Parathyroid adenoma (tissue), 2 donors: ENCODE data around the gene ZCCHC10.
"Not testable (repeated sequence)": the region's sequence is repeated elsewhere in the genome, so short reads cannot be mapped to it uniquely, and the experiment has no call there.

Experiments used
- H2AFZ ChIP-seq: fragments of 300-600 bp; sonication (generic); one replicate; pipeline ENCODE4 v1.7.0; 2017; ENCODE audit warnings: antibody characterized with exemption, mild to moderate bottlenecking
- H3K27ac ChIP-seq: fragments of 300-600 bp; sonication (generic); one replicate; pipeline ENCODE4 v1.7.0; 2017
- H3K27me3 ChIP-seq: fragments of 300-600 bp; sonication (generic); one replicate; pipeline ENCODE4 v1.7.0; 2017; ENCODE audit warnings: low read length; ENCODE audit not compliant: control insufficient read depth, insufficient read depth
- H3K36me3 ChIP-seq: fragments of 300-600 bp; sonication (generic); one replicate; pipeline ENCODE4 v1.7.0; 2017; ENCODE audit warnings: low read length; ENCODE audit not compliant: control insufficient read depth, insufficient read depth
- H3K4me1 ChIP-seq: fragments of 300-600 bp; sonication (generic); one replicate; pipeline ENCODE4 v1.7.0; 2017; ENCODE audit warnings: control low read depth
- H3K4me2 ChIP-seq: fragments of 300-600 bp; sonication (generic); one replicate; pipeline ENCODE4 v1.7.0; 2017; ENCODE audit warnings: low read length
- H3K4me3 ChIP-seq: fragments of 300-600 bp; sonication (generic); one replicate; pipeline ENCODE4 v1.7.0; 2017; ENCODE audit warnings: low read depth, low read length
- H3K79me2 ChIP-seq: fragments of 300-600 bp; sonication (generic); one replicate; pipeline ENCODE4 v1.7.0; 2017; ENCODE audit warnings: control low read depth
- H3K9ac ChIP-seq: fragments of 300-600 bp; sonication (generic); one replicate; pipeline ENCODE4 v1.7.0; 2017; ENCODE audit warnings: mild to moderate bottlenecking
- H3K9me3 ChIP-seq: fragments of 300-600 bp; sonication (generic); one replicate; pipeline ENCODE4 v1.7.0; 2017; ENCODE audit warnings: low read length; ENCODE audit not compliant: control insufficient read depth
- TF ChIP-seq, protein P1 (sequence below): fragments of 300-600 bp; sonication (generic); IDR thresholded peaks from one replicate; pipeline ENCODE4 v1.7.0; 2017; ENCODE audit warnings: antibody characterized with exemption, mild to moderate bottlenecking
- donor health status: primary hyperparathyroidism.

The ZCCHC10 gene

DNA sequence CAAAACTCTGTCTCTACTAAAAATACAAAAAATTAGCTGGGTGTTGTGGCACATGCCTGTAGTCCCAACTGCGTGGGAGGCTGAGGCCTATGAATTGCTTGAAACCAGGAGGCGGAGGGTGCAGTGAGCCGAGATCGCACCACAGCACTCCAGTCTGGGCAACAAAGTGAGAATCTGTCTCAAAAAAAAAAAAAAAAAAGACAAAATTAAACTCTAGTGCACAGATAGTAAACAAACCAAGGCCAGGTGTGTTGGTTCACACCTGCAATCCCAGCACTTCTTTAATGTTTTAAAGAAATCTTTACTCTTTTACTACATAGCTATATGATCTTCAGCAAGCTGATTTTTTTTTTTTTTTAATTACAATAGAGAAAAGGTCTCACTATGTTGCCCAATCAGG is 8.4 kb downstream of the ZCCHC10 start:
- Histone ChIP-seq H3K27me3 (no peaks in the 10 kb centered on the region), H3K4me2 (no peak overlapping the region), H3K4me1 (no peaks in the 10 kb centered on the region), H3K27ac (no peak overlapping the region), H3K36me3 (no peaks in the 10 kb centered on the region), H3K4me3 (no peak overlapping the region), H3K79me2 (peaks cover 28% of the 10 kb centered on the region), H3K9ac (no peak overlapping the region), H3K9me3 (no peaks in the 10 kb centered on the region), H2AFZ (no peak overlapping the region)
- TF ChIP-seq, protein P1, sequence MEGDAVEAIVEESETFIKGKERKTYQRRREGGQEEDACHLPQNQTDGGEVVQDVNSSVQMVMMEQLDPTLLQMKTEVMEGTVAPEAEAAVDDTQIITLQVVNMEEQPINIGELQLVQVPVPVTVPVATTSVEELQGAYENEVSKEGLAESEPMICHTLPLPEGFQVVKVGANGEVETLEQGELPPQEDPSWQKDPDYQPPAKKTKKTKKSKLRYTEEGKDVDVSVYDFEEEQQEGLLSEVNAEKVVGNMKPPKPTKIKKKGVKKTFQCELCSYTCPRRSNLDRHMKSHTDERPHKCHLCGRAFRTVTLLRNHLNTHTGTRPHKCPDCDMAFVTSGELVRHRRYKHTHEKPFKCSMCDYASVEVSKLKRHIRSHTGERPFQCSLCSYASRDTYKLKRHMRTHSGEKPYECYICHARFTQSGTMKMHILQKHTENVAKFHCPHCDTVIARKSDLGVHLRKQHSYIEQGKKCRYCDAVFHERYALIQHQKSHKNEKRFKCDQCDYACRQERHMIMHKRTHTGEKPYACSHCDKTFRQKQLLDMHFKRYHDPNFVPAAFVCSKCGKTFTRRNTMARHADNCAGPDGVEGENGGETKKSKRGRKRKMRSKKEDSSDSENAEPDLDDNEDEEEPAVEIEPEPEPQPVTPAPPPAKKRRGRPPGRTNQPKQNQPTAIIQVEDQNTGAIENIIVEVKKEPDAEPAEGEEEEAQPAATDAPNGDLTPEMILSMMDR: no peak

DNA sequence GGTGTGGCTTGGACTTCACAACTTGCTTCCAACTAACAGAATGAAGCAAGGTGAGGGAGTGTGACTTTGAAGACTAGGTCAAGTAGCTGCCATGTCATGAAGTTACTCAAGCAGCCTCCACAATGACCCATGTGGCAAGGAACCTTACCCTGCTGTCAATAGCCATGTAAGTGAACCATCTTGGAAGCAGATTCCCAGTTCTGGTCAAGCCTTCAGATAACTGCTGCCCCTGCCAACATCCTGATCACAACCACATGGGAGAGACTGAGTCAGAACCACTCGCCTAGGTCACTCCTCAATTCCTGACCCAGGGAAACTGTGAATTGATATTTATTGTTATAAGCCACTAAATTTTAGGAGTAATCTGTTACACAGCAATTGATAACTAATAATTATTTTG is 10.9 kb downstream of the ZCCHC10 start:
- TF ChIP-seq, protein P1: no peak
- Histone ChIP-seq H3K4me3 (no peak overlapping the region), H3K4me1 (no peaks in the 10 kb centered on the region)

DNA sequence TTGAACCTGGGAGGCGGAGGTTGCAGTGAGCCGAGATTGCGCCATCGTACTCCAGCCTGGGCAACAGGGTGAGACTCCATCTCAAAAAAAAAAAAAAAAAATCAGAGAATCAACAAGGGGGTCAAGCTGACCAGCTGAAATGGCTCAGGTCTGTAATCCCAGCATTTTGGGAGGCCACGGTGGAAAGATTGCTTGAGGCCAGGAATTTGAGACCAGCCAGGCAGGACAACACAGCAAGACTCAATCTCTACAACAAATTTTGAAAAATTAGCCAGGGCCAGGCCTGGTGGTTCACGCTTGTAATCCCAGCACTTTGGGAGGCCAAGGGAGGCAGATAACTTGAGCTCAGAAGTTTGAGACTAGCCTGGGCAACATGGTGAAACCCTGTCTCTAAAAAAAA is 17.9 kb downstream of the ZCCHC10 start:
- H3K9ac ChIP-seq, H3K9me3 ChIP-seq, H3K79me2 ChIP-seq, H3K4me1 ChIP-seq, H3K27me3 ChIP-seq, H3K4me2 ChIP-seq, H3K27ac ChIP-seq, H3K4me3 ChIP-seq, H3K36me3 ChIP-seq, H2AFZ ChIP-seq: not testable (repeated sequence)

More for the DNA sequence above, 10.9 kb downstream of the ZCCHC10 start:
- Histone ChIP-seq H3K27me3 (no peaks in the 10 kb centered on the region), H3K79me2 (peaks cover 29% of the 10 kb centered on the region), H3K27ac (no peak overlapping the region), H2AFZ (no peak overlapping the region), H3K36me3 (no peaks in the 10 kb centered on the region), H3K4me2 (no peak overlapping the region), H3K9me3 (no peaks in the 10 kb centered on the region), H3K9ac (no peak overlapping the region)

DNA sequence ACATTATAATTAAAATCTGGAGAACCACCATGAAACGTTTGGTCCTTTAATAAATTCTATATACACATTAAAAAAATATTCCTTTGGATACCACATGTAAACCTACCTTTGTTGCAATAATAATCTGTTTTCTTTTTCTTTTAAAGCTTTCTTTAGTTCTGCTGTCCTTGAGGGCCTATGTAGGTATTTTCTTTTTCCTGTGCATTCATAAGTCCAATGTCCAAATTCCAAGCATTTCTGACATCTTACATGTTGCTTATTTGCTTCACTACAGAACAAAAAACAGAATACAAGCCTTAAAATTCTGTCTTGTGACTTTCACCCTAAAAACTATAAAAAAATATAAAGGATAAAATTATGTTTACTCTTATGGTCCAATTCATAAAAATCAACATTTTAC is 19.7 kb downstream of the ZCCHC10 start:
- no peaks in the 10 kb centered on the region for H3K9me3 ChIP-seq
- H2AFZ ChIP-seq: no peak overlapping the region
- no peak overlapping the region for H3K4me3 ChIP-seq
- H3K4me1 ChIP-seq: no peaks in the 10 kb centered on the region
- H3K4me2 ChIP-seq: no peak overlapping the region
- H3K27me3 ChIP-seq: no peaks in the 10 kb centered on the region
- no peak overlapping the region for H3K9ac ChIP-seq
- TF ChIP-seq, protein P1: no peak
- H3K27ac ChIP-seq: no peak overlapping the region
- H3K79me2 ChIP-seq: peaks cover 5% of the 10 kb centered on the region
- no peaks in the 10 kb centered on the region for H3K36me3 ChIP-seq

DNA sequence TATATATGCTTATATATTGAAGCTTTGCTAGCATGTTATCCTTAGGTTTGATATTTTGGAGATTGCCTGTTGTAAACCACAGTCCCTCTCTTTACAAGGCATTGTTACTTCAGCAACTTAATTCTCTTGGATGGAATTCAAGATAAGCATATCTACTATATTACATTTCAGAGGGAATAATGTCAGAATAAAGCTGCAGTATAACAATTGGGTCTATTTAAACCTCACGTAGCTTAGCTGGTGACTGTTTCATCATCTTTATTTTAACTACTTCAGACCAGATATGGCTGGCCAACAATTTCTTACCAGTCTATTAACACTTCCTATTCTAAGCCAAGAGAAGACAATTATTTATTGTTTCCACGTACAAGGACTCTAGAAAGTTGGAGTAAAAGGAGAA is 27.1 kb downstream of the ZCCHC10 start:
- TF ChIP-seq, protein P1: no peak
- Histone ChIP-seq H3K4me3 (no peak overlapping the region), H2AFZ (no peak overlapping the region), H3K9me3 (no peaks in the 10 kb centered on the region), H3K36me3 (no peaks in the 10 kb centered on the region), H3K27ac (no peak overlapping the region), H3K4me1 (no peaks in the 10 kb centered on the region), H3K4me2 (no peak overlapping the region), H3K79me2 (peaks cover 2% of the 10 kb centered on the region), H3K27me3 (no peaks in the 10 kb centered on the region), H3K9ac (no peak overlapping the region)
